HepG2 (cell line): ENCODE data around the gene SARNP. TPM values are rescaled to one million over a fixed set of nuclear protein-coding genes. Genes with fewer than 3 reads are reported as not detected.

ENCODE experiments used
- ETV5 ChIP-seq: IDR thresholded peaks from 2 replicates; pipeline ENCODE4 v1.6.1; 2018; ENCODE audit warnings: missing biosample characterization, missing genetic modification reagents, inconsistent platforms, borderline replicate concordance
- ETV6 ChIP-seq: sonication (generic); formaldehyde crosslinking; conservative IDR thresholded peaks from 2 replicates; pipeline ENCODE4 v1.4.0; 2020; ENCODE audit warnings: missing genetic modification reagents
- FOXC1 ChIP-seq: sonication (generic); formaldehyde crosslinking; IDR thresholded peaks from 2 replicates; pipeline ENCODE4 v1.8.0; 2022; ENCODE audit warnings: mild to moderate bottlenecking, missing genetic modification reagents, borderline replicate concordance
- FOXM1 ChIP-seq: sonication (generic); formaldehyde crosslinking; IDR thresholded peaks from 2 replicates; pipeline ENCODE4 v1.5.0; 2020; ENCODE audit warnings: missing genetic modification reagents
- HMG20B ChIP-seq: conservative IDR thresholded peaks from 2 replicates; pipeline ENCODE4 v1.6.1; 2016; ENCODE audit warnings: missing genetic modification reagents, missing compliant biosample characterization
- HOXA9 ChIP-seq: sonication (generic); formaldehyde crosslinking; IDR thresholded peaks from 2 replicates; pipeline ENCODE4 v1.8.1; 2022; ENCODE audit warnings: missing genetic modification reagents, mild to moderate bottlenecking, moderate library complexity, borderline replicate concordance
- IKZF4 ChIP-seq: sonication (generic); formaldehyde crosslinking; IDR thresholded peaks from 2 replicates; pipeline ENCODE4 v1.5.1; 2020; ENCODE audit warnings: borderline replicate concordance, mild to moderate bottlenecking, low read depth, missing genetic modification reagents; ENCODE audit errors: not compliant biosample characterization
- KDM2A ChIP-seq: sonication (generic); formaldehyde crosslinking; IDR thresholded peaks from 2 replicates; pipeline ENCODE4 v1.4.0; 2020; ENCODE audit warnings: low read depth, missing genetic modification reagents, borderline replicate concordance
- LCORL ChIP-seq, 2 experiments: fragments of 450-650 bp in 1 of 2; sonication (generic) in 1 of 2; formaldehyde crosslinking in 1 of 2; IDR thresholded peaks; 2 replicates each; pipeline versions ENCODE4 v1.5.0 to v1.6.1; 2017 to 2020; ENCODE audit warnings: antibody characterized with exemption in 1 of 2, missing genetic modification reagents in 1 of 2
- MTF1 ChIP-seq: sonication (generic); formaldehyde crosslinking; IDR thresholded peaks from 2 replicates; pipeline ENCODE4 v1.5.0; 2020; ENCODE audit warnings: missing genetic modification reagents
- NONO ChIP-seq, 2 experiments: fragments of 450-650 bp in 1 of 2; sonication (generic) in 1 of 2; formaldehyde crosslinking in 1 of 2; IDR thresholded peaks in 1 of 2; conservative IDR thresholded peaks in 1 of 2; 2 replicates each; pipeline versions ENCODE4 v1.6.1 to v1.8.0; 2017 to 2022; ENCODE audit warnings: mild to moderate bottlenecking in 1 of 2, missing genetic modification reagents in 1 of 2, moderate library complexity in 1 of 2
- PAWR ChIP-seq: sonication (generic); formaldehyde crosslinking; IDR thresholded peaks from 2 replicates; pipeline ENCODE4 v1.4.0; 2020; ENCODE audit warnings: missing genetic modification reagents, mild to moderate bottlenecking, borderline replicate concordance
- POLR2AphosphoS5 ChIP-seq: IDR thresholded peaks from 2 replicates; pipeline ENCODE4 v1.6.1; 2012; ENCODE audit warnings: low read depth, low read length
- RAD21 ChIP-seq: fragments of 450-650 bp; formaldehyde crosslinking; IDR thresholded peaks from 2 replicates; pipeline ENCODE4 v1.5.0; 2020; ENCODE audit warnings: mild to moderate bottlenecking
- RNF2 ChIP-seq: fragments of 450-650 bp; conservative IDR thresholded peaks from 2 replicates; pipeline ENCODE4 v1.6.1; 2016; ENCODE audit warnings: low read depth
- SALL1 ChIP-seq: sonication (generic); formaldehyde crosslinking; IDR thresholded peaks from 2 replicates; pipeline ENCODE4 v1.8.0; 2022; ENCODE audit warnings: mild to moderate bottlenecking, missing genetic modification reagents
- SATB2 ChIP-seq: sonication (generic); formaldehyde crosslinking; IDR thresholded peaks from 2 replicates; pipeline ENCODE4 v1.5.0; 2020; ENCODE audit warnings: missing genetic modification reagents
- SIX4 ChIP-seq: sonication (generic); formaldehyde crosslinking; IDR thresholded peaks from 2 replicates; pipeline ENCODE4 v1.4.0; 2020; ENCODE audit warnings: missing genetic modification reagents
- SMARCE1 ChIP-seq: fragments of 450-650 bp; IDR thresholded peaks from 2 replicates; pipeline ENCODE4 v1.6.1; 2017; ENCODE audit warnings: borderline replicate concordance
- SMC3 ChIP-seq: IDR thresholded peaks from 2 replicates; pipeline ENCODE4 v1.6.1; 2011; ENCODE audit warnings: low read length, improper control_type of control experiment
- SP1 ChIP-seq, 2 experiments: fragments of 450-650 bp in 1 of 2; sonication (generic) in 1 of 2; formaldehyde crosslinking in 1 of 2; IDR thresholded peaks; 2 replicates each; pipeline versions ENCODE4 v1.4.0 to v1.6.1; 2016 to 2020; ENCODE audit warnings: missing genetic modification reagents in 1 of 2
- TBX3 ChIP-seq: fragments of 450-650 bp; IDR thresholded peaks from 2 replicates; pipeline ENCODE4 v1.6.1; 2017; ENCODE audit warnings: antibody characterized with exemption, mild to moderate bottlenecking, inconsistent platforms, borderline replicate concordance
- TCF7L2 ChIP-seq: IDR thresholded peaks from 2 replicates; pipeline ENCODE4 v1.6.1; 2011; ENCODE audit warnings: mild to moderate bottlenecking, low read depth, low read length, moderate library complexity
- UBTF ChIP-seq: sonication (generic); formaldehyde crosslinking; IDR thresholded peaks from 2 replicates; pipeline ENCODE4 v1.4.0; 2020; ENCODE audit warnings: mild to moderate bottlenecking, missing genetic modification reagents
- ZFY ChIP-seq: sonication (generic); formaldehyde crosslinking; IDR thresholded peaks from 2 replicates; pipeline ENCODE4 v1.4.0; 2020; ENCODE audit warnings: missing genetic modification reagents
- ZNF326 ChIP-seq: sonication (generic); formaldehyde crosslinking; IDR thresholded peaks from 2 replicates; pipeline ENCODE4 v1.4.0; 2020; ENCODE audit warnings: missing genetic modification reagents, borderline replicate concordance
- ZNF556 ChIP-seq: sonication (generic); formaldehyde crosslinking; IDR thresholded peaks from 2 replicates; pipeline ENCODE4 v1.4.0; 2020; ENCODE audit warnings: mild to moderate bottlenecking, missing genetic modification reagents, borderline replicate concordance
- ZNF691 ChIP-seq: sonication (generic); formaldehyde crosslinking; IDR thresholded peaks from 2 replicates; pipeline ENCODE4 v1.4.0; 2020; ENCODE audit warnings: missing genetic modification reagents, low read depth, mild to moderate bottlenecking, borderline replicate concordance
- ZNF7 ChIP-seq: IDR thresholded peaks from 2 replicates; pipeline ENCODE4 v1.6.1; 2016; ENCODE audit warnings: missing biosample characterization, missing genetic modification reagents
- ZSCAN22 ChIP-seq: sonication (generic); formaldehyde crosslinking; IDR thresholded peaks from 2 replicates; pipeline ENCODE4 v1.4.0; 2020; ENCODE audit warnings: mild to moderate bottlenecking, missing genetic modification reagents
- polyA plus RNA-seq, 8 experiments: library from polyadenylated mRNA; depleted of rRNA in 3 of 8; stranded (reverse) in 7 of 8; unstranded in 1 of 8; fragments of >200 nt; fragmentation: Illumina TruSeq in 4 of 8; extraction: Trizol in 4 of 8; gene quantifications; 2 replicates each; pipeline versions ENCODE4 v1.2.1 to v1.2.3, GENCODE V29; 2011 to 2016; ENCODE audit warnings: low read depth in 4 of 8, missing spikeins in 1 of 8, mixed read lengths in 1 of 8; ENCODE audit not compliant: insufficient read depth in 1 of 8
- total RNA-seq, 5 experiments: library from RNA; depleted of rRNA; stranded (reverse); fragments of >200 nt; fragmentation: Illumina TruSeq; extraction: Trizol; gene quantifications; 2 replicates each; pipeline ENCODE4 v1.2.3, GENCODE V29; 2016; ENCODE audit warnings: low read depth in 1 of 5

Gene SARNP
- total and polyA plus RNA-seq, 2 of the 13 experiments (the other 11 are each of a cell fraction or from before 2014, with no cell fraction given): 59.0 to 95.4 TPM

DNA sequence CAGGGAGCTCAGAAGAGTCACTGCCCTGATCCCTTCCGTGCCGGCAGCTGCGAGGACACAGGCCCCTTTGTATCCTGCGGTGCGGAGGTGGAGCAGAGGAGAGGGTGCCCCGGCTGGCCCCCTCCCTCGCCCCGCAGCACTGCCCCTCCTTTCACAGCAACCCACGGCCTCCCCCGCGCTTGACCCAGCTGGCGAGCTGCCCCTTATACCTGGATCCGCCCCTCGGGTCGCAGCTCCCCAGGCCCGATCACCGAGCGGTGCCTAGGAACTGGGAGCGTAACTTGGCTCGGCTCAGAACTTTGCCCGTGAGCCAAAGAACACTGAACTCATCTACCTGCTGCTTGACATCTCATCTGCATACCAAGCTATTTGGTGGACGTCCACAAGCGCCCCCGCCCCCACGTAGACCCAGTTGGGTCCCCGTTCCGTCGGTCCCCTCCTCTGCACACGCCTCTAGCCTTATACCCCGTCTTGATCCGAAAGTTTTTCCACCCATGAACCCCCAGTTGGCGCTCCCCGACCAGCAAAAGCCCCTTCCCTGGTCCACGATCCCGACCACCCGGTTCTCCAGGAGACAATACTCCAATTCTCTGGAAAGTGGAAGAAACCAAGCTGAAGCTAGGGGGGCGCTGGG lies 12.6 kb upstream of the SARNP start (continued):
- no peak for TF ChIP-seq SATB2 (CRISPR knock-in tag)
- TF ChIP-seq POLR2AphosphoS5: peak; percentile 74; the same call in 1 of the 2 replicates
- TF ChIP-seq IKZF4 (CRISPR knock-in tag): no peak
- TF ChIP-seq FOXC1 (CRISPR knock-in tag): no peak
- no peak for TF ChIP-seq MTF1 (CRISPR knock-in tag)
- TF ChIP-seq ZNF556 (CRISPR knock-in tag): peak; percentile 38; the same call in 1 of the 2 replicates
- TF ChIP-seq UBTF (CRISPR knock-in tag): 0 out of 2 replicates have a peak, but pooled peaks have one; percentile 34
- TF ChIP-seq SIX4 (CRISPR knock-in tag): no peak
- TF ChIP-seq ZSCAN22: no peak
- TF ChIP-seq HMG20B (CRISPR knock-in tag): no peak
- no peak for TF ChIP-seq ETV6 (CRISPR knock-in tag)
- TF ChIP-seq NONO (IDR thresholded peaks at IDR 0.05): no peak
- peak; percentile 39; the same call in 1 of the 2 replicates for TF ChIP-seq NONO (CRISPR knock-in tag; conservative IDR thresholded peaks at IDR 0.05)
- no peak for TF ChIP-seq ZNF326 (CRISPR knock-in tag)
- 0 out of 2 replicates have a peak, but pooled peaks have one; percentile 10 for TF ChIP-seq KDM2A (CRISPR knock-in tag)
- no peak for TF ChIP-seq SMC3
- no peak for TF ChIP-seq TCF7L2
- TF ChIP-seq FOXM1 (CRISPR knock-in tag): no peak
- no peak for TF ChIP-seq ZNF7 (CRISPR knock-in tag)
- TF ChIP-seq TBX3: no peak; the same call in 1 of the 2 replicates
- TF ChIP-seq LCORL (IDR thresholded peaks at IDR 0.05): no peak
- TF ChIP-seq LCORL (CRISPR knock-in tag; IDR thresholded peaks at IDR 0.05): no peak
- TF ChIP-seq PAWR (CRISPR knock-in tag): no peak
- TF ChIP-seq RNF2: no peak
- no peak for TF ChIP-seq RAD21
- TF ChIP-seq ETV5: no peak
- TF ChIP-seq ZNF691 (CRISPR knock-in tag): no peak
- TF ChIP-seq SP1 (IDR thresholded peaks at IDR 0.05): no peak
- TF ChIP-seq SP1 (CRISPR knock-in tag; IDR thresholded peaks at IDR 0.05): no peak
- no peak for TF ChIP-seq SMARCE1
- no peak for TF ChIP-seq HOXA9 (CRISPR knock-in tag)
- TF ChIP-seq SALL1 (CRISPR knock-in tag): no peak; the same call in 1 of the 2 replicates
- TF ChIP-seq ZFY (CRISPR knock-in tag): peak; percentile 8; the same call in 1 of the 2 replicates
